NCI-H2107 treated with DMSO at 0.1 percent for 48 hours (cell line): ENCODE data around the gene TEX38.
"Not testable (repeated sequence)": the region's sequence is repeated elsewhere in the genome, so short reads cannot be mapped to it uniquely, and the experiment has no call there.

Source experiments
- DNase-seq: peaks from one replicate; lab custom pipeline; 2025; ENCODE audit not compliant: unreplicated experiment; lab: John Stamatoyannopoulos, UW

The TEX38 gene

GRCh38 chr1:46671554-46671953, at the start of gene TEX38:
TEX38 (plus strand) TSS chr1:46671854; CDS start chr1:46671935, 81 bp downstream.
- DNase-seq = no peak

GRCh38 chr1:46621930-46622329, 49.7 kb upstream of the TEX38 start:
- DNase-seq = no peak

- peak; percentile 33 for DNase-seq
Observed at GRCh38 chr1:46622344-46622743, 49.3 kb upstream of the TEX38 start.

- DNase-seq = no peak
Observed at GRCh38 chr1:46623743-46624644, 47.7 kb upstream of the TEX38 start.

- DNase-seq = no peak
Observed at GRCh38 chr1:46630719-46631118, 40.9 kb upstream of the TEX38 start.

- DNase-seq = no peak
Observed at GRCh38 chr1:46635205-46635604, 36.4 kb upstream of the TEX38 start.

GRCh38 chr1:46637444-46638083, 34.1 kb upstream of the TEX38 start:
- DNase-seq = no peak

- DNase-seq = no peak
Observed at GRCh38 chr1:46638921-46639320, 32.7 kb upstream of the TEX38 start.

- DNase-seq = no peak
Observed at GRCh38 chr1:46639547-46639946, 32.1 kb upstream of the TEX38 start.

- no peak for DNase-seq
Observed at GRCh38 chr1:46642115-46642680, 29.5 kb upstream of the TEX38 start.

GRCh38 chr1:46643368-46643775, 28.3 kb upstream of the TEX38 start:
- peak; percentile 83 for DNase-seq

- no peak for DNase-seq
Observed at GRCh38 chr1:46645815-46646214, 25.8 kb upstream of the TEX38 start.

- no peak for DNase-seq
Observed at GRCh38 chr1:46646331-46646730, 25.3 kb upstream of the TEX38 start.

GRCh38 chr1:46646844-46647243, 24.8 kb upstream of the TEX38 start:
- DNase-seq = no peak

- no peak for DNase-seq
Observed at GRCh38 chr1:46647611-46648010, 24.0 kb upstream of the TEX38 start.

GRCh38 chr1:46649764-46650163, 21.9 kb upstream of the TEX38 start:
- DNase-seq = no peak

- no peak for DNase-seq
Observed at GRCh38 chr1:46650491-46650890, 21.2 kb upstream of the TEX38 start.

GRCh38 chr1:46651152-46651551, 20.5 kb upstream of the TEX38 start:
- DNase-seq = not testable (repeated sequence)

GRCh38 chr1:46652321-46653100, 19.1 kb upstream of the TEX38 start:
- DNase-seq = no peak

- DNase-seq = no peak
Observed at GRCh38 chr1:46653405-46653958, 18.2 kb upstream of the TEX38 start.

GRCh38 chr1:46654012-46654411, 17.6 kb upstream of the TEX38 start:
- no peak for DNase-seq
